Astrocyte of the cerebellum (primary cell): ENCODE data around the gene TKTL2.

Source experiments
- DNase-seq: peaks from one replicate; pipeline ENCODE4 v3.0.0-alpha.2; 2011; ENCODE audit warnings: low read depth
- H3K4me3 ChIP-seq: 2 replicates; pipeline ENCODE4 v1.5.1; 2011; ENCODE audit warnings: mild to moderate bottlenecking, low read depth, low read length, moderate library complexity
- in situ Hi-C: cut with HindIII; loops from 2 replicates; pipeline ENCODE4 v1.10.0; 2017; ENCODE audit warnings: low sequenced_read_pairs
- TF ChIP-seq, protein P1 (sequence below): IDR thresholded peaks from 2 replicates; pipeline ENCODE4 v1.5.1; 2012; ENCODE audit warnings: low read length, low read depth, moderate library complexity, mild to moderate bottlenecking; ENCODE audit errors: missing control alignments

The TKTL2 gene

DNA sequence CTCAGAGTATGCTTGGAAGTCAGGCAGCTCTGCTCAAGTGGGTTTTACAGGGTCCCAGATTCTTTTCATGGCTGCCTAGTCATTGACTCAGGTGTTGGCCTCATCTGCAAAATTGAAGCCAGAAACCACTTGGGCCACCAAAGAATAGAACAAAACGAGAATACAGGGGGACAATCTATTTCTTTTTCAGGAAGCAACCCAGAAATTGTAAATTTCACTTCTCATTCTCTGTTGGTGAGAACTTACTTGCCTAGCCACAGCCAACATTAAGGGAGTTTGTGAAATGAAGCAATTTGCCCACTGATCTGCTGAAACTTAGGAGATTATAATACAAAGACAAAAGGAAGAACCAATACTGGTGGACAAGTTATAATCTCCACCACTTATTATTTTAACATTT, 8.6 kb upstream of the TKTL2 start:
- TF ChIP-seq, protein P1, sequence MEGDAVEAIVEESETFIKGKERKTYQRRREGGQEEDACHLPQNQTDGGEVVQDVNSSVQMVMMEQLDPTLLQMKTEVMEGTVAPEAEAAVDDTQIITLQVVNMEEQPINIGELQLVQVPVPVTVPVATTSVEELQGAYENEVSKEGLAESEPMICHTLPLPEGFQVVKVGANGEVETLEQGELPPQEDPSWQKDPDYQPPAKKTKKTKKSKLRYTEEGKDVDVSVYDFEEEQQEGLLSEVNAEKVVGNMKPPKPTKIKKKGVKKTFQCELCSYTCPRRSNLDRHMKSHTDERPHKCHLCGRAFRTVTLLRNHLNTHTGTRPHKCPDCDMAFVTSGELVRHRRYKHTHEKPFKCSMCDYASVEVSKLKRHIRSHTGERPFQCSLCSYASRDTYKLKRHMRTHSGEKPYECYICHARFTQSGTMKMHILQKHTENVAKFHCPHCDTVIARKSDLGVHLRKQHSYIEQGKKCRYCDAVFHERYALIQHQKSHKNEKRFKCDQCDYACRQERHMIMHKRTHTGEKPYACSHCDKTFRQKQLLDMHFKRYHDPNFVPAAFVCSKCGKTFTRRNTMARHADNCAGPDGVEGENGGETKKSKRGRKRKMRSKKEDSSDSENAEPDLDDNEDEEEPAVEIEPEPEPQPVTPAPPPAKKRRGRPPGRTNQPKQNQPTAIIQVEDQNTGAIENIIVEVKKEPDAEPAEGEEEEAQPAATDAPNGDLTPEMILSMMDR = no peak
- H3K4me3 ChIP-seq = no peak overlapping the region
- in situ Hi-C loops = no loop called here
- DNase-seq = no peak

DNA sequence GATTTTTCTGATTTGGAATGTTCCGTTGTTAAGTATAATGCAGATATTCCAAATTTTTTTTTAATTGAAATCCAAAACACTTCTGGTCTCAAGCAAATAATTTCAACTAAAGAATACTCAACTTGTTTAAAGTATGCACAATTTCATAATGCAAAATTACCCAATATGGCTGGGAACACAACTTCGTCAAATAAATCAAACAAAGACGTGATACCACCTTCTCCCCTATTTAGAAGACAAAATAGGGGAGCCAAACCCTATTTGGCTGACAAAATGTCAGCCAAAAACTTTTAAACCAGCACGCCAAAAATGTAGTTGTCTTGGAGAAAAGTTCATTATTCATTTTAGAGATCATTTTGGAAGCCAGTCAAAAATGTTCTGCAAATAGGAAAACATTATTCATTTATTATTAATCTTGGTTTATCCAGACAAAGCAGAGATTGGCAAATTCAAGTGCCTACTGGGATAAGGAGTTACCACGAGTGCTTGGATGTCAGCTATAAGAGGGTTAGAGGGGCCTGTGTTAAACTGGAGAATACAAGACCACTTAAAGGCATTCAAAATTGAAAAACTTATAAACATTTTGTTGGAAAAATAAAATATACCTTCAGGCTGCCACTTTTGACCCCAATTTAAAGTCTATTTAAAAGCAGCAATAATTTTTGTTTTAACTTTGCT, 3.3 kb upstream of the TKTL2 start:
- TF ChIP-seq, protein P1 = no peak
- in situ Hi-C loops = no loop called here
- no peak for DNase-seq
- no peak overlapping the region for H3K4me3 ChIP-seq

DNA sequence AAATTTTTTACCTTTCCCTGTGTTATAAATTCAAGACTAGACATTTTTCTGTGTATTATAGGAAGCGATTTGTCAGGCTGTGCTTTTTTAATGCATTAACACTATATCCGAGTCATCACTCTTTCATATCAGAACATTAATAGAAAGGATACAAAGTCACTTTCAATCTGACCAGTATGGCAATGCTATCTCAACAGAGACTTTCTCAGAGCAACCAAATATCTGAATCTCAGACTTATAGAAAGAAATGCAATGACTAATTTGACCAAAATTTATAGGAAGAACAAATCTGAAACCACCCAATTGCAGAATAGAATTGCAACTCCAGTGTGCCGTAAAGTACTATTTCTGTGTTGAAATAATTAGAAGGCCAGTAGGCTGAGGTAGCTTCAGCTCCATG, 473 bp upstream of the TKTL2 start:
- TF ChIP-seq, protein P1 = no peak
- in situ Hi-C loops = no loop called here
- H3K4me3 ChIP-seq = no peak overlapping the region
- DNase-seq = no peak

DNA sequence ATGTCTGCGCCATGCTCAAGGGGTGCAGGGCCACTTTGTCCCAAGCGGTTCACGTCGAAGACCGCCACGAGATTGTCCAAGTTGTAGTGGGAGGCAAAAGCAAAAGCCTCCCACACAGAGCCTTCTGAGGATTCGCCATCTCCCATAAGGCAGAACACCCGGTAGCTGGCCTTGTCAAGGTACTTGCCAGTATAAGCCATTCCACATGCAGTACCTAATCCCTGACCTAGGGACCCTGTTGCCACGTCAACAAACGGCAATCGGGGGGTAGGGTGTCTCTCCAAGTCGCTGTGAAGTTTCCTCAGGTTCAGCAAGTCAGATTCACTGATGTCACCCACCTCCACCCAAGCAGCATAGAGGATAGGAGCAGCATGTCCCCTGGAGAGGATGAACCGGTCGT, 424 bp downstream of the TKTL2 start:
- H3K4me3 ChIP-seq = no peak overlapping the region
- no peak for DNase-seq
- TF ChIP-seq, protein P1 = no peak
- in situ Hi-C loops = no loop called here

DNA sequence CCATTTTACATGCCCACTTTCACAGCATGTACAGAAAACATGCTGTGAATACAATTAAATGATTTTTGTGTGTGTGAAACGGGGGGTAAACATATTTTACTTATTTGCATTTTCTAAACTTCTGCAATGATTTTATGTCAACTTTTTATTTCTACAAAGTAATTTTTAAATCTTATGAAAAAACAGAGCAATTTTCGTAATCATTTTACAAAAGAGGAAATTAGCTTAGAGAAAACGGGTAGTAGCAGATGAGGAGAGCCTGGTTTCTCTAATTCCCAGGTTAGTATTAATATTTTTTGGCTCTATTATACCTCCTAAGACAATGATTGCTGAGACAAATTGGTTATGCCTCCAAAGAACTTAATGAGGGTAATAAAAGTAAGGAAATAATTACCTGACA, 3.2 kb downstream of the TKTL2 start:
- H3K4me3 ChIP-seq = no peak overlapping the region
- in situ Hi-C loops = no loop called here
- TF ChIP-seq, protein P1 = no peak
- DNase-seq = no peak

DNA sequence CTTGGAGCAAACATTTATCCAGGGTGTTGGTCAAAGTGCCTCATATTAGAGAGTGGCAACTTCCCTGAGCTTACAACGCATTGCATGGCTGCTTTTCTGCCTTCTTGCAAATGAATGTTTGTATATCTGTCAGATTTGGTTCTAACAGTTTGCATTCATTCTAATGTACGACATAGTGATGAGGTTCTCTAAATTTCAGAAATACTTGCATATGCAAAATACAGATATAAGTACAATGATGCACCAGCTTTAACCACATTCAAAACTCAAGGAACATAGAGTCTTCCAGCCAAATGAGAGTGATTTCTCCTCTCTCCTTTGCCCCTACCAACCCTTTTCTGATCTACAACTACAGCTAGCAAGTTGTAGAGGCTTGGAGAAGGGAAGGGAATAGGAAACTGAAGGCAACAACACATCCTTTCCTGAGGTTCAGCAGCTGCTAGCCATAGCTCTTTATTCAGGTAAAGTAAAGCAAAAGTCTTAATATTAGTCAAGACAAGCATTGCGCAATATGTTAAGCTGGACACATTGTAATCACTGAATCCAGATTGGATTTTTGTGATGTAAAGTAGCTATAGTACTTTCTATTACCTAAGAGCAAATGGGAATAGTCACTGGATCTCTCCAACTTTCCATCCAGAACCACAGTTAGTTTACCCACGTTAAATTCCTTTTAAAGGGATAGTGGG, 6.3 kb downstream of the TKTL2 start:
- no peak overlapping the region for H3K4me3 ChIP-seq
- in situ Hi-C loops = no loop called here
- no peak for DNase-seq
- TF ChIP-seq, protein P1 = no peak
